A673 (cell line): ENCODE data around the gene CNGA2.

Experiments
- CTCF ChIP-seq: fragments of 300-800, 200-600 bp; sonication (generic); conservative IDR thresholded peaks from 2 replicates; pipeline ENCODE4 v1.5.1; 2017; ENCODE audit warnings: low read depth, mild to moderate bottlenecking, antibody characterized with exemption, low read length, moderate library complexity, mixed read lengths
- EZH2 ChIP-seq: fragments of 200-600 bp; sonication (generic); IDR thresholded peaks from 2 replicates; pipeline ENCODE4 v1.6.1; 2017; ENCODE audit warnings: borderline replicate concordance, low read depth, mild to moderate bottlenecking, mixed read lengths, antibody characterized with exemption, low read length; ENCODE audit not compliant: poor library complexity, severe bottlenecking

DNA sequence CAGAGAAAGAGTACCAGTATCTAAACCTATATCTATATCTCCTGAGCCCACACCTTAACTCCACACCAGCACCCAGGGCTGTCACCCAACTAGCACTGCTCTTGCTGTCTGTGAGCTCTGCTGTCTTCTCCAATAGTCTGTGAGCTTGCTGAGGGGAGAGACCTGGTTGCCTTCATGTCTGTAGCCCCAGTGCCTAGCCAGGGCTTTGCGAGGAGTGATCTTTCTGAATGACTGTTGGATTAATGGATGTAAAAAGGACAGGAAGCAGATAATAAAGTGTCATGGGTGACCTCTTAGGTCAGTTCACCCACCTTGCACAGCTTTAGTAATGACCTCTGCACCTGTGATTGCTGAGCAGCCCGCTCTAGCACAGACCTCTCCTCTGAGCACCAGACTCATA is 30.5 kb downstream of the CNGA2 start:
- TF ChIP-seq CTCF: no peak
- TF ChIP-seq EZH2: no peak
